Ectodermal cell (in vitro differentiated cells): ENCODE data around the gene SLX4. TPM values are rescaled to one million over a fixed set of nuclear protein-coding genes. Genes with fewer than 3 reads are reported as not detected.
"Not testable (repeated sequence)": the region's sequence is repeated elsewhere in the genome, so short reads cannot be mapped to it uniquely, and the experiment has no call there.

Experiments
- H3K27ac ChIP-seq: 2 replicates; pipeline ENCODE4 v1.7.0; 2013; ENCODE audit warnings: mild to moderate bottlenecking, low read depth, low read length; ENCODE audit not compliant: insufficient read depth, poor library complexity, severe bottlenecking
- H3K27me3 ChIP-seq: 2 replicates; pipeline ENCODE4 v1.7.0; 2013; ENCODE audit warnings: mild to moderate bottlenecking, low read length; ENCODE audit not compliant: insufficient read depth, control insufficient read depth, poor library complexity, severe bottlenecking
- H3K36me3 ChIP-seq: one replicate; pipeline ENCODE4 v1.7.0; 2013; ENCODE audit warnings: low read length; ENCODE audit not compliant: control insufficient read depth, insufficient read depth
- H3K4me1 ChIP-seq: one replicate; pipeline ENCODE4 v1.7.0; 2013; ENCODE audit warnings: low read length; ENCODE audit not compliant: control insufficient read depth, insufficient read depth
- H3K4me3 ChIP-seq: 2 replicates; pipeline ENCODE4 v1.7.0; 2013; ENCODE audit warnings: low read depth, low read length, control low read depth; ENCODE audit not compliant: insufficient read depth
- H3K9me3 ChIP-seq: 2 replicates; pipeline ENCODE4 v1.7.0; 2013; ENCODE audit warnings: mild to moderate bottlenecking, low read length, moderate library complexity; ENCODE audit not compliant: control insufficient read depth
- WGBS, 2 experiments: methylation state at CpG; one replicate each; pipeline ENCODE4 v1.1.7; 2013; ENCODE audit warnings: missing lambda C conversion rate in 2 of 2; 5-methylcytosine and 5-hydroxymethylcytosine counted together
- polyA plus RNA-seq, 4 experiments: library from polyadenylated mRNA; stranded (reverse); fragments of 50-300 nt; gene quantifications; one replicate each; pipeline ENCODE4 v1.2.3, GENCODE V29; 2013

Gene SLX4
- polyA plus RNA-seq (2013, experiment 1 of 4), result 9.3 TPM
- 10.6 TPM for polyA plus RNA-seq (2013, experiment 2 of 4)
- 8.1 TPM for polyA plus RNA-seq (2013, experiment 3 of 4)
- polyA plus RNA-seq (2013, experiment 4 of 4), result 9.6 TPM

GRCh38 chr16:3611146-3611975 lies at the start of gene SLX4:
SLX4 (minus strand) TSS chr16:3611606; CDS start chr16:3608964, 2,642 bp downstream.
- 0% methylated on average over 86 of the region's 86 CpGs for WGBS, 2 experiments
- peak within 1 kb of the TSS; percentile 60 for H3K27ac ChIP-seq

GRCh38 chr16:3659251-3659650 lies 47.8 kb upstream of the SLX4 start:
- 95 to 98% methylated on average over 2 of the region's 3 CpGs for WGBS, 2 experiments
- Histone ChIP-seq H3K9me3 (no peaks in the 10 kb centered on the region), H3K4me1 (no peaks in the 10 kb centered on the region), H3K36me3 (peaks cover 42% of the 10 kb centered on the region), H3K27ac (no peak overlapping the region), H3K27me3 (no peaks in the 10 kb centered on the region), H3K4me3 (no peak overlapping the region)

More at GRCh38 chr16:3611146-3611975, at the start of gene SLX4:
- Histone ChIP-seq H3K36me3 (no peaks in the 10 kb centered on the region), H3K4me1 (peaks cover 16% of the 10 kb centered on the region), H3K9me3 (no peaks in the 10 kb centered on the region), H3K27me3 (no peaks in the 10 kb centered on the region), H3K4me3 (peak within 1 kb of the TSS; percentile 89)

- H3K4me1 ChIP-seq, result no peaks in the 10 kb centered on the region
- WGBS, 2 experiments, result 94 to 95% methylated on average over 42 of the region's 42 CpGs
- H3K9me3 ChIP-seq, result no peaks in the 10 kb centered on the region
- no peak overlapping the region for H3K27ac ChIP-seq
- no peak overlapping the region for H3K4me3 ChIP-seq
- H3K27me3 ChIP-seq, result no peaks in the 10 kb centered on the region
- peaks cover 34% of the 10 kb centered on the region for H3K36me3 ChIP-seq
Measured at GRCh38 chr16:3656491-3657468, 45.4 kb upstream of the SLX4 start.

- not testable (repeated sequence) for H3K27me3 ChIP-seq, H3K4me1 ChIP-seq, H3K27ac ChIP-seq, H3K9me3 ChIP-seq, H3K4me3 ChIP-seq
- H3K36me3 ChIP-seq, result peaks cover 34% of the 10 kb centered on the region
- WGBS, 2 experiments, result 99% methylated on average over 3 to 4 of the region's 10 CpGs
Measured at GRCh38 chr16:3656160-3656490, 44.7 kb upstream of the SLX4 start.

- H3K4me1 ChIP-seq, result no peaks in the 10 kb centered on the region
- peaks cover 34% of the 10 kb centered on the region for H3K36me3 ChIP-seq
- H3K27ac ChIP-seq, result no peak overlapping the region
- WGBS, 2 experiments, result 95% methylated on average over 21 of the region's 21 CpGs
- no peaks in the 10 kb centered on the region for H3K9me3 ChIP-seq
- H3K27me3 ChIP-seq, result no peaks in the 10 kb centered on the region
- H3K4me3 ChIP-seq, result no peak overlapping the region
Measured at GRCh38 chr16:3655396-3656159, 44.2 kb upstream of the SLX4 start.

GRCh38 chr16:3655030-3655395 lies 43.6 kb upstream of the SLX4 start:
- Histone ChIP-seq H3K4me3 (no peak overlapping the region), H3K4me1 (no peaks in the 10 kb centered on the region), H3K36me3 (peaks cover 29% of the 10 kb centered on the region), H3K27ac (no peak overlapping the region), H3K27me3 (no peaks in the 10 kb centered on the region), H3K9me3 (no peaks in the 10 kb centered on the region)
- 96 to 97% methylated on average over 12 of the region's 12 CpGs for WGBS, 2 experiments

GRCh38 chr16:3654249-3654991 lies 43.0 kb upstream of the SLX4 start, which contains the start of gene DNASE1:
DNASE1 (plus strand) TSS chr16:3654691; CDS start chr16:3655374, 683 bp downstream.
- Histone ChIP-seq H3K9me3 (no peaks in the 10 kb centered on the region), H3K36me3 (peaks cover 26% of the 10 kb centered on the region), H3K4me3 (no peak within 1 kb of the TSS), H3K27ac (no peak within 1 kb of the TSS), H3K4me1 (no peaks in the 10 kb centered on the region), H3K27me3 (no peaks in the 10 kb centered on the region)
- 76 to 78% methylated on average over 14 of the region's 14 CpGs for WGBS, 2 experiments

GRCh38 chr16:3652373-3653195 lies 41.2 kb upstream of the SLX4 start:
- no peak overlapping the region for H3K27ac ChIP-seq
- WGBS, 2 experiments, result 81 to 85% methylated on average over 14 of the region's 14 CpGs
- H3K27me3 ChIP-seq, result no peaks in the 10 kb centered on the region
- no peak overlapping the region for H3K4me3 ChIP-seq
- no peaks in the 10 kb centered on the region for H3K9me3 ChIP-seq
- H3K36me3 ChIP-seq, result peaks cover 21% of the 10 kb centered on the region
- H3K4me1 ChIP-seq, result no peaks in the 10 kb centered on the region
